Natural killer cell (primary cell): Measurements from ENCODE around the gene PEX26. TPM values are rescaled to one million over a fixed set of nuclear protein-coding genes. Genes with fewer than 3 reads are reported as not detected.

Source experiments
- ATAC-seq, 3 donors: fragments of 150-1000 bp in 2 of 3; fragments of 200-7000 bp in 1 of 3; cut with Tn5 transposase; 1 replicate in 1 of 3; 2 replicates in 2 of 3; pipeline ENCODE4 v1.10.0; 2021; ENCODE audit warnings: mild to moderate bottlenecking in 2 of 3, moderate library complexity in 2 of 3
- DNase-seq, 2 donors: peaks; one replicate each; pipeline versions ENCODE4 v3.0.0 to v3.0.0-alpha.2; 2013 to 2021; ENCODE audit warnings: mixed read lengths in 1 of 2
- H3K27ac ChIP-seq: one replicate; pipeline ENCODE4 v1.5.1; 2013; ENCODE audit warnings: mild to moderate bottlenecking, low read length
- H3K27me3 ChIP-seq: one replicate; pipeline ENCODE4 v1.6.1; 2013; ENCODE audit warnings: low read length; ENCODE audit not compliant: control insufficient read depth, insufficient read depth
- H3K36me3 ChIP-seq: one replicate; pipeline ENCODE4 v1.6.1; 2013; ENCODE audit warnings: low read length; ENCODE audit not compliant: control insufficient read depth, insufficient read depth
- H3K4me1 ChIP-seq: one replicate; pipeline ENCODE4 v1.6.1; 2013; ENCODE audit warnings: low read length; ENCODE audit not compliant: control insufficient read depth, insufficient read depth
- H3K4me3 ChIP-seq: one replicate; pipeline ENCODE4 v1.5.1; 2013; ENCODE audit warnings: low read length
- H3K9me3 ChIP-seq: one replicate; pipeline ENCODE4 v1.6.1; 2013; ENCODE audit warnings: low read length; ENCODE audit not compliant: control insufficient read depth, insufficient read depth
- H3K27ac Mint-ChIP-seq, 2 donors: one replicate each; pipeline ENCODE4 v1.8.0; 2022; ENCODE audit warnings: mild to moderate bottlenecking in 2 of 2, mixed read lengths in 2 of 2, moderate library complexity in 1 of 2
- H3K27me3 Mint-ChIP-seq, 2 donors: one replicate each; pipeline ENCODE4 v1.8.0; 2022; ENCODE audit warnings: low read depth in 2 of 2, mixed read lengths in 2 of 2
- H3K36me3 Mint-ChIP-seq: one replicate; pipeline ENCODE4 v1.8.0; 2022; ENCODE audit warnings: mixed read lengths
- H3K4me1 Mint-ChIP-seq, 2 donors: one replicate each; pipeline ENCODE4 v1.8.0; 2022; ENCODE audit warnings: mixed read lengths in 2 of 2
- H3K4me3 Mint-ChIP-seq: one replicate; pipeline ENCODE4 v1.8.0; 2022; ENCODE audit warnings: mild to moderate bottlenecking, moderate library complexity, mixed read lengths
- H3K9me3 Mint-ChIP-seq, 2 donors: one replicate each; pipeline ENCODE4 v1.8.0; 2022; ENCODE audit warnings: mixed read lengths in 2 of 2
- WGBS: methylation state at CpG from one replicate; pipeline ENCODE4 v1.1.7; 2013; ENCODE audit warnings: missing lambda C conversion rate; ENCODE audit not compliant: insufficient coverage; 5-methylcytosine and 5-hydroxymethylcytosine counted together
- intact Hi-C: fragments of 100-400 bp; cut with micrococcal nuclease; formaldehyde crosslinking; loops from one replicate; pipeline ENCODE4 v1.14.2; 2022
- total RNA-seq, 4 donors: library from RNA; stranded (reverse); fragments of 120-200 nt in 1 of 4; gene quantifications; one replicate each; pipeline versions ENCODE4 v1.2.3 to v1.2.4, GENCODE V29; 2013 to 2022
- TF ChIP-seq, protein P1 (sequence below): fragments of 200-600 bp; IDR thresholded peaks from one replicate; pipeline ENCODE4 v1.8.0; 2022; ENCODE audit warnings: antibody characterized with exemption

The PEX26 gene
- total RNA-seq, 3 donors from 2014 or later (not counting 1 experiment from before 2014, with no cell fraction given) = 27.6 to 37.4 (median 31.2) TPM

DNA sequence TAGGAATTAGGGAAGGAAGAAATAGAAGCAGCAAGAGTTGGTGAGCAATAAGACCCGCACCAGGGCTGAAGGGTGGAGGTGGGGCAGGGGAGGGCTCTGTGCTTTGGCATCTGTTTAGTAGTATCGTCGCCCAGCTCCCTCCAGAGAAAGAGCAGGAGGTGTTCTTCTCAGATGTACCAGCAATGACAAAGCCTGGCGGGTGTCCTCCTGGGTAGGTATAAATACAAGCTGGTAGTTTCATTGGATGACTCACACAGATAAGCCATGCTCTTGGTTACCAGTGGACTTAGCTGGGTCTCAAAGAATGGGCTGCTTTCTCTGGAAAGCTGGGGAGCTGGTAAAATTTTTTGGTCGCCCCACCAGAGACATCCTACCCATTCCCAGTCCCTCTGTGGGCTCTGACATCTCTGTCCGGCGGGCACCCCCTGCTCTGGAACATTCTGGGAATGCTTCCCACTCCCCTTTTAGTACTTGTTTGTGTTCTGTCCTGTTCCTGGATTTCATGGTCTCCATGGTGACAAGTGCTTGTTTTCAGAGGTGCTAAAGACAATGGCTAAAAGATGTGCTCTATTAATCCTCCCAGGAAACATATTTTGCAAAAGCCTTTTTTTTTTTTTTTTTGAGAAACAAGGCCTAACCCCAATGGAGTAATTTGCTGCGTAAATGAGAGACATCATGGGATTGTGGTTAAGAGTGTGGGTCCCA is 17.5 kb downstream of the PEX26 start:
- ATAC-seq = no peak
- no peak overlapping the region for H3K27ac Mint-ChIP-seq
- peaks cover 6% of the 10 kb centered on the region for H3K36me3 ChIP-seq
- no peaks in the 10 kb centered on the region for H3K27me3 ChIP-seq
- H3K9me3 Mint-ChIP-seq = no peaks in the 10 kb centered on the region
- no peak overlapping the region for H3K4me3 ChIP-seq
- DNase-seq = no peak
- H3K4me1 Mint-ChIP-seq = peaks cover 5 to 10% of the 10 kb centered on the region in 2 donors
- no peaks in the 10 kb centered on the region for H3K36me3 Mint-ChIP-seq
- peaks cover 8% of the 10 kb centered on the region for H3K4me1 ChIP-seq
- H3K27ac ChIP-seq = no peak overlapping the region
- no peaks in the 10 kb centered on the region for H3K9me3 ChIP-seq
- H3K27me3 Mint-ChIP-seq = no peaks in the 10 kb centered on the region
- intact Hi-C loops = no loop called here
- WGBS = 93% methylated on average over 7 of the region's 8 CpGs
- TF ChIP-seq, protein P1, sequence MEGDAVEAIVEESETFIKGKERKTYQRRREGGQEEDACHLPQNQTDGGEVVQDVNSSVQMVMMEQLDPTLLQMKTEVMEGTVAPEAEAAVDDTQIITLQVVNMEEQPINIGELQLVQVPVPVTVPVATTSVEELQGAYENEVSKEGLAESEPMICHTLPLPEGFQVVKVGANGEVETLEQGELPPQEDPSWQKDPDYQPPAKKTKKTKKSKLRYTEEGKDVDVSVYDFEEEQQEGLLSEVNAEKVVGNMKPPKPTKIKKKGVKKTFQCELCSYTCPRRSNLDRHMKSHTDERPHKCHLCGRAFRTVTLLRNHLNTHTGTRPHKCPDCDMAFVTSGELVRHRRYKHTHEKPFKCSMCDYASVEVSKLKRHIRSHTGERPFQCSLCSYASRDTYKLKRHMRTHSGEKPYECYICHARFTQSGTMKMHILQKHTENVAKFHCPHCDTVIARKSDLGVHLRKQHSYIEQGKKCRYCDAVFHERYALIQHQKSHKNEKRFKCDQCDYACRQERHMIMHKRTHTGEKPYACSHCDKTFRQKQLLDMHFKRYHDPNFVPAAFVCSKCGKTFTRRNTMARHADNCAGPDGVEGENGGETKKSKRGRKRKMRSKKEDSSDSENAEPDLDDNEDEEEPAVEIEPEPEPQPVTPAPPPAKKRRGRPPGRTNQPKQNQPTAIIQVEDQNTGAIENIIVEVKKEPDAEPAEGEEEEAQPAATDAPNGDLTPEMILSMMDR = no peak
- no peak overlapping the region for H3K4me3 Mint-ChIP-seq

DNA sequence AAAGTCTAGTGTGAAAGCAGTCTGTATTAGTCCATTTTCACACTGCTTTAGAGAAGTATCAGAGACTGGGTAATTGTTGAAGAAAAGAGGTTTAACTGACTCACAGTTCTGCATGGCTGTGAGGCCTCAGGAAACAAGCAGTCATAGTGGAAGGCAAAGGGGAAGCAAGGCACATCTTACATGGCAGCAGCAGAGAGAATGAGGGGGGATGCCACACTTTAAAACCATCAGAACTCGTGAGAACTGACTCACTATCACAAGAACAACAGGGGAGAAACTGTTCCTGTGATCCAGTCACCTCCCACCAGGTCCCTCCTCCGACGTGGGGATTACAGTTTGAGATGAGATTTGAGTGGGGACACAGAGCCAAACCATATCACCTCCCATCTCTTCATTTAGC is 19.0 kb downstream of the PEX26 start:
- no peaks in the 10 kb centered on the region for H3K36me3 Mint-ChIP-seq

DNA sequence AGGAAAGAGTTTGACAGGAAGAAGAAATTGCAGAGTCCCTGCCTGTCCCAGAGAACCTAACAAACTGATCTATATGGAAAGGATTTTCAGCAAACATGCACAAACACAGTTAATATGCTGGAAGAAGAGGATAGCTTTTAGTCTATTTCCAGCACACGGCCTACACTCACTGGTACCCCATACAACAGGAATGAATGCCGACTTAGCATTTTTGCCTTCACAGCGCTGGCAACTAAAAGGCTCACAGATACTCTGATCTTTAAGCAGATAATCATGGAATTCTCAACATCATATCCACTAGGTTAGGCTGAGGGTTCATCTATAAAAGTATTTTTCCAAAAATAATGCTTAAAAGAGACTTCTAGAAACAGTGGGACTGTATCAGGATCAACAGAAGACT is 23.0 kb downstream of the PEX26 start:
- Histone ChIP-seq H3K36me3 (peaks cover 6% of the 10 kb centered on the region), H3K27ac (no peak overlapping the region), H3K4me1 (no peaks in the 10 kb centered on the region), H3K4me3 (no peak overlapping the region), H3K27me3 (peaks cover 2% of the 10 kb centered on the region), H3K9me3 (peaks cover 1% of the 10 kb centered on the region)
- ATAC-seq (no peak), DNase-seq (no peak)
- 100% methylated on average over 3 of the region's 3 CpGs for WGBS
- H3K27me3 Mint-ChIP-seq = peaks cover 0 to under 1% of the 10 kb centered on the region in 2 donors
- intact Hi-C loops = no loop called here
- no peaks in the 10 kb centered on the region for H3K9me3 Mint-ChIP-seq
- no peak overlapping the region for H3K4me3 Mint-ChIP-seq
- peaks cover under 1 to 10% of the 10 kb centered on the region in 2 donors for H3K4me1 Mint-ChIP-seq
- H3K27ac Mint-ChIP-seq = no peak overlapping the region
- TF ChIP-seq, protein P1 = no peak
- H3K36me3 Mint-ChIP-seq = peaks cover 9% of the 10 kb centered on the region

More for the DNA sequence above, 19.0 kb downstream of the PEX26 start:
- Mint-ChIP-seq H3K27me3 (no peaks in the 10 kb centered on the region), H3K4me1 (peaks cover 5 to 14% of the 10 kb centered on the region in 2 donors), H3K9me3 (no peaks in the 10 kb centered on the region), H3K27ac (no peak overlapping the region), H3K4me3 (no peak overlapping the region)
- intact Hi-C loops = no loop called here
- H3K36me3 ChIP-seq = no peaks in the 10 kb centered on the region
- TF ChIP-seq, protein P1 = no peak
- ATAC-seq = no peak
- no peaks in the 10 kb centered on the region for H3K9me3 ChIP-seq
- WGBS = 69% methylated on average over 3 of the region's 3 CpGs
- DNase-seq = no peak
- no peak overlapping the region for H3K27ac ChIP-seq
- H3K4me3 ChIP-seq = no peak overlapping the region
- H3K4me1 ChIP-seq = peaks cover 4% of the 10 kb centered on the region
- H3K27me3 ChIP-seq = no peaks in the 10 kb centered on the region

DNA sequence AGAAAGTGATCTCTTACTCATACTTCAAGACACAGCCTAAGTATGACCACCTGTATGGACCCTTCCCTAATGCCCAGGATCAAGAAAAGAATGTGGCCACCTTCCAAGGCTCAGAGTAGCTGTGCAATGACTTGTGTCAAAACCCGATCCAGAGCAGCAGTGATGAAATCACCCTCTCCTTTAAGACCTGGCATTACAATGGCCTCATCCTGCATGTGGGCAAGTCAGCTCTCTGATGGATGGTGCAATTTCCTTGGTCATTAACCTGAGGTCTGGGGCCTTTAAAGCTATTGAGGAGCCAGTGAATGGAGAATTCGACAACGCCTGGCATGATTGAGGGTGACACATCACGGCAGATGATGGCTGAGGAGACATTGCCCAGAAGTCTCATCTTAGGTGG is 23.7 kb downstream of the PEX26 start:
- 97% methylated on average over 4 of the region's 4 CpGs for WGBS

More for the DNA sequence above, 23.7 kb downstream of the PEX26 start:
- no peaks in the 10 kb centered on the region for H3K9me3 Mint-ChIP-seq
- H3K36me3 Mint-ChIP-seq = peaks cover 13% of the 10 kb centered on the region
- H3K27ac Mint-ChIP-seq = peak overlapping the region in 1 of 2 donors; percentile 20
- H3K9me3 ChIP-seq = peaks cover 4% of the 10 kb centered on the region
- DNase-seq (no peak), ATAC-seq (no peak)
- no peak overlapping the region for H3K4me3 Mint-ChIP-seq
- TF ChIP-seq, protein P1 = no peak
- H3K36me3 ChIP-seq = peaks cover 6% of the 10 kb centered on the region
- peaks cover 4 to 9% of the 10 kb centered on the region in 2 donors for H3K4me1 Mint-ChIP-seq
- no peaks in the 10 kb centered on the region for H3K4me1 ChIP-seq
- intact Hi-C loops = no loop called here
- no peak overlapping the region for H3K27ac ChIP-seq
- no peak overlapping the region for H3K4me3 ChIP-seq
- peaks cover 0 to 3% of the 10 kb centered on the region in 2 donors for H3K27me3 Mint-ChIP-seq
- peaks cover 3% of the 10 kb centered on the region for H3K27me3 ChIP-seq
